Suprapubic skin (tissue), 4 donors: ENCODE data around the gene SIRT3.

Experiments
- EP300 ChIP-seq: sonication (generic); formaldehyde crosslinking; IDR thresholded peaks from one replicate; pipeline ENCODE4 v1.6.1; 2017; ENCODE audit warnings: antibody characterized with exemption
- POLR2A ChIP-seq, 2 donors: fragments of 450-650 bp; IDR thresholded peaks; one replicate each; pipeline ENCODE4 v1.6.1; 2017; ENCODE audit warnings: antibody characterized with exemption in 2 of 2, mild to moderate bottlenecking in 2 of 2, moderate library complexity in 2 of 2
- POLR2AphosphoS5 ChIP-seq, 3 donors: sonication (generic); formaldehyde crosslinking; IDR thresholded peaks; one replicate each; pipeline ENCODE4 v1.6.1; 2017; ENCODE audit warnings: antibody characterized with exemption in 3 of 3
- TF ChIP-seq, protein P1 (sequence below), 2 donors: fragments of 200-600 bp in 1 of 2; fragments of 450-650 bp in 1 of 2; sonication (generic) in 1 of 2; IDR thresholded peaks; one replicate each; pipeline ENCODE4 v1.5.1; 2016 to 2019; ENCODE audit warnings: antibody characterized with exemption in 2 of 2, mild to moderate bottlenecking in 1 of 2, moderate library complexity in 1 of 2

- TF ChIP-seq POLR2A (IDR thresholded peaks at IDR 0.05) (no peak), POLR2AphosphoS5 (IDR thresholded peaks at IDR 0.05) (no peak), EP300 (no peak)
- TF ChIP-seq, protein P1, sequence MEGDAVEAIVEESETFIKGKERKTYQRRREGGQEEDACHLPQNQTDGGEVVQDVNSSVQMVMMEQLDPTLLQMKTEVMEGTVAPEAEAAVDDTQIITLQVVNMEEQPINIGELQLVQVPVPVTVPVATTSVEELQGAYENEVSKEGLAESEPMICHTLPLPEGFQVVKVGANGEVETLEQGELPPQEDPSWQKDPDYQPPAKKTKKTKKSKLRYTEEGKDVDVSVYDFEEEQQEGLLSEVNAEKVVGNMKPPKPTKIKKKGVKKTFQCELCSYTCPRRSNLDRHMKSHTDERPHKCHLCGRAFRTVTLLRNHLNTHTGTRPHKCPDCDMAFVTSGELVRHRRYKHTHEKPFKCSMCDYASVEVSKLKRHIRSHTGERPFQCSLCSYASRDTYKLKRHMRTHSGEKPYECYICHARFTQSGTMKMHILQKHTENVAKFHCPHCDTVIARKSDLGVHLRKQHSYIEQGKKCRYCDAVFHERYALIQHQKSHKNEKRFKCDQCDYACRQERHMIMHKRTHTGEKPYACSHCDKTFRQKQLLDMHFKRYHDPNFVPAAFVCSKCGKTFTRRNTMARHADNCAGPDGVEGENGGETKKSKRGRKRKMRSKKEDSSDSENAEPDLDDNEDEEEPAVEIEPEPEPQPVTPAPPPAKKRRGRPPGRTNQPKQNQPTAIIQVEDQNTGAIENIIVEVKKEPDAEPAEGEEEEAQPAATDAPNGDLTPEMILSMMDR (IDR thresholded peaks at IDR 0.05): no peak
These were observed 32.1 kb downstream of the SIRT3 start for GRCh38 chr11:203945-204586.
